ENCODE measurements around the gene FAM241A.

- TF ChIP-seq POLR2A (IDR thresholded peaks at IDR 0.05) = no peak
- no peak for TF ChIP-seq CTCF (IDR thresholded peaks at IDR 0.05)
These were observed 2.4 kb downstream of the FAM241A start for GRCh38 chr4:112147697-112148096.

Data from upper lobe of left lung (tissue), 4 donors.